Gastrocnemius medialis (tissue), 4 donors: Measurements from ENCODE around the gene FOXL1. TPM values are rescaled to one million over a fixed set of nuclear protein-coding genes. Genes with fewer than 3 reads are reported as not detected.

Source experiments
- ATAC-seq, 2 donors: fragments of 150-250 bp; one replicate each; pipeline ENCODE4 v1.9.1; 2016
- DNase-seq, 2 donors: peaks; one replicate each; pipeline ENCODE4 v3.0.0-alpha.2; 2019
- H3K27ac ChIP-seq, 4 donors: fragments of 200-600 bp; sonication (generic); 1 replicate in 1 of 4; 2 replicates in 3 of 4; pipeline ENCODE4 v1.5.1; 2016 to 2018; ENCODE audit warnings: mild to moderate bottlenecking in 2 of 4, moderate library complexity in 1 of 4
- H3K27me3 ChIP-seq, 3 donors: fragments of 200-600 bp; sonication (generic) in 2 of 3; 1 replicate in 1 of 3; 2 replicates in 2 of 3; pipeline versions ENCODE4 v1.5.1 to v1.6.0; 2016 to 2019; ENCODE audit warnings: mild to moderate bottlenecking in 1 of 3, moderate library complexity in 1 of 3
- H3K36me3 ChIP-seq, 2 donors: fragments of 200-600 bp; sonication (generic) in 1 of 2; one replicate each; pipeline ENCODE4 v1.5.1; 2017 to 2018
- H3K4me1 ChIP-seq, 2 donors: fragments of 200-600 bp; sonication (generic) in 1 of 2; one replicate each; pipeline ENCODE4 v1.5.1; 2016 to 2017; ENCODE audit warnings: mild to moderate bottlenecking in 2 of 2
- H3K4me3 ChIP-seq, 4 donors: fragments of 200-600 bp; sonication (generic) in 3 of 4; 1 replicate in 1 of 4; 2 replicates in 3 of 4; pipeline ENCODE4 v1.5.1; 2016 to 2019; ENCODE audit warnings: mild to moderate bottlenecking in 2 of 4
- H3K9me3 ChIP-seq, 3 donors: fragments of 200-600 bp; sonication (generic) in 2 of 3; 1 replicate in 1 of 3; 2 replicates in 2 of 3; pipeline ENCODE4 v1.5.1; 2016 to 2019
- CTCF ChIP-seq, 5 experiments: fragments of 450-650 bp in 3 of 5; fragments of 200-600 bp in 2 of 5; sonication (generic) in 2 of 5; IDR thresholded peaks in 4 of 5; conservative IDR thresholded peaks in 1 of 5; 1 replicate in 4 of 5; 2 replicates in 1 of 5; pipeline ENCODE4 v1.5.1; 2016 to 2019; ENCODE audit warnings: antibody characterized with exemption in 5 of 5, mild to moderate bottlenecking in 3 of 5, moderate library complexity in 3 of 5
- POLR2A ChIP-seq, 2 donors: fragments of 450-650 bp; IDR thresholded peaks; one replicate each; pipeline ENCODE4 v1.6.1; 2017; ENCODE audit warnings: antibody characterized with exemption in 2 of 2, mild to moderate bottlenecking in 2 of 2, moderate library complexity in 2 of 2
- in situ Hi-C, 4 donors: fragments of 200-750 bp; cut with MboI; loops; one replicate each; pipeline versions ENCODE4 v1.15.0 to v1.8.0; 2017; ENCODE audit warnings: low sequenced_read_pairs in 4 of 4
- intact Hi-C: fragments of 100-400 bp; cut with DNase I; formaldehyde crosslinking; loops from one replicate; pipeline ENCODE4 v1.15.1; 2023; ENCODE audit warnings: low total_unique reads
- total RNA-seq, 4 donors: library from RNA; depleted of rRNA; stranded (reverse); fragments of >200 nt; gene quantifications; one replicate each; pipeline versions ENCODE4 v1.1.0 to v1.2.3, GENCODE V29; 2016

FOXL1 gene
- total RNA-seq, 4 donors from 2014 or later = 2.0 to 5.9 (median 3.3) TPM

- peak; percentile 50 to 70 for ATAC-seq
- TF ChIP-seq CTCF (IDR thresholded peaks at IDR 0.05 in 4 of 5, conservative IDR thresholded peaks at IDR 0.05 in 1 of 5) (no peak), POLR2A (IDR thresholded peaks at IDR 0.05) (peak; percentile 73 to 86)
- intact Hi-C loops (no loop called here), in situ Hi-C loops (loop anchor here (25.0 kb wide), 2 partner anchors 732 to 832 kb away; partner anchors contain the start of genes FBXO31 (in 1 of the 4) and MAP1LC3B (in 1 of the 4))
- no peaks in the 10 kb centered on the region for H3K9me3 ChIP-seq
- no peaks in the 10 kb centered on the region for H3K27me3 ChIP-seq
- peaks cover 23 to 34% of the 10 kb centered on the region in 2 donors for H3K4me1 ChIP-seq
- no peaks in the 10 kb centered on the region for H3K36me3 ChIP-seq
- peak within 1 kb of the TSS; percentile 78 to 95 (median 84) for H3K4me3 ChIP-seq
- peak; percentile 85 to 90 for DNase-seq
- peak within 1 kb of the TSS; percentile 92 to 94 (median 93) for H3K27ac ChIP-seq
Measured at GRCh38 chr16:86554917-86555703, 23.2 kb upstream of the FOXL1 start, which contains the start of gene MTHFSD. Gene MTHFSD, minus strand, starts transcription at chr16:86555235. Its CDS starts 51 bp downstream, at chr16:86555184.

- in situ Hi-C loops = loop anchor here (25.0 kb wide), 2 partner anchors 732 to 832 kb away; partner anchors contain the start of genes FBXO31 (in 1 of the 4) and MAP1LC3B (in 1 of the 4)
- intact Hi-C loops = no loop called here
- H3K4me3 ChIP-seq = peak overlapping the region; percentile 78 to 95 (median 84)
- no peaks in the 10 kb centered on the region for H3K36me3 ChIP-seq
- H3K9me3 ChIP-seq = no peaks in the 10 kb centered on the region
- H3K27ac ChIP-seq = peak overlapping the region; percentile 92 to 94 (median 93)
- peaks cover 23 to 30% of the 10 kb centered on the region in 2 donors for H3K4me1 ChIP-seq
- TF ChIP-seq POLR2A (IDR thresholded peaks at IDR 0.05) (no peak), CTCF (IDR thresholded peaks at IDR 0.05 in 4 of 5, conservative IDR thresholded peaks at IDR 0.05 in 1 of 5) (no peak)
- peak; percentile 16 to 33 for ATAC-seq
- peak in 1 of 2 donors; percentile 40 for DNase-seq
- no peaks in the 10 kb centered on the region for H3K27me3 ChIP-seq
Measured at GRCh38 chr16:86555704-86556075, 22.7 kb upstream of the FOXL1 start.

- peaks cover 23% of the 10 kb centered on the region in 2 donors for H3K4me1 ChIP-seq
- DNase-seq (peak; percentile 69 to 88), ATAC-seq (peak; percentile 80 to 86)
- H3K4me3 ChIP-seq = no peak overlapping the region
- in situ Hi-C loops (loop anchor here (25.0 kb wide), 2 partner anchors 731 to 831 kb away; partner anchors contain the start of genes FBXO31 (in 1 of the 4) and MAP1LC3B (in 1 of the 4)), intact Hi-C loops (no loop called here)
- H3K27me3 ChIP-seq = no peaks in the 10 kb centered on the region
- no peaks in the 10 kb centered on the region for H3K36me3 ChIP-seq
- TF ChIP-seq POLR2A (IDR thresholded peaks at IDR 0.05) = no peak
- no peak for TF ChIP-seq CTCF (IDR thresholded peaks at IDR 0.05 in 4 of 5, conservative IDR thresholded peaks at IDR 0.05 in 1 of 5)
- peak overlapping the region; percentile 92 to 94 (median 93) for H3K27ac ChIP-seq
- no peaks in the 10 kb centered on the region for H3K9me3 ChIP-seq
Measured at GRCh38 chr16:86556576-86556975, 21.8 kb upstream of the FOXL1 start.

GRCh38 chr16:86557587-86557986 lies 20.8 kb upstream of the FOXL1 start:
- in situ Hi-C loops = loop anchor here (25.0 kb wide), 2 partner anchors 730 to 830 kb away; partner anchors contain the start of genes FBXO31 (in 1 of the 4) and MAP1LC3B (in 1 of the 4)
- DNase-seq = no peak
- no peak overlapping the region for H3K4me3 ChIP-seq
- TF ChIP-seq CTCF (IDR thresholded peaks at IDR 0.05 in 4 of 5, conservative IDR thresholded peaks at IDR 0.05 in 1 of 5) (no peak), POLR2A (IDR thresholded peaks at IDR 0.05) (no peak)
- no peaks in the 10 kb centered on the region for H3K27me3 ChIP-seq
- no peaks in the 10 kb centered on the region for H3K9me3 ChIP-seq
- no peaks in the 10 kb centered on the region for H3K36me3 ChIP-seq
- intact Hi-C loops = no loop called here
- H3K4me1 ChIP-seq = peaks cover 23% of the 10 kb centered on the region in 2 donors
- no peak for ATAC-seq
- no peak overlapping the region for H3K27ac ChIP-seq
